Neuronal stem cell (in vitro differentiated cells): Measurements from ENCODE around the gene DENND1C.

Experiments
- DNase-seq: peaks from one replicate; pipeline ENCODE4 v3.0.0-alpha.2; 2013; ENCODE audit warnings: low spot score
- H2AFZ ChIP-seq: one replicate; pipeline ENCODE4 v1.6.1; 2013; ENCODE audit warnings: mild to moderate bottlenecking, low read length, inconsistent platforms
- H2AK5ac ChIP-seq: 2 replicates; pipeline ENCODE4 v1.6.1; 2013; ENCODE audit warnings: low read depth, mild to moderate bottlenecking, inconsistent platforms, low read length, moderate library complexity, mixed read lengths
- H2BK120ac ChIP-seq: 2 replicates; pipeline ENCODE4 v1.6.1; 2013; ENCODE audit warnings: low read depth, mild to moderate bottlenecking, inconsistent platforms, low read length, moderate library complexity, mixed read lengths
- H2BK12ac ChIP-seq: one replicate; pipeline ENCODE4 v1.6.1; 2013; ENCODE audit warnings: low read length, inconsistent platforms
- H2BK15ac ChIP-seq: 2 replicates; pipeline ENCODE4 v1.6.1; 2013; ENCODE audit warnings: mild to moderate bottlenecking, low read length, inconsistent platforms, mixed read lengths
- H2BK5ac ChIP-seq: one replicate; pipeline ENCODE4 v1.6.1; 2013; ENCODE audit warnings: inconsistent platforms, mild to moderate bottlenecking, low read length, moderate library complexity
- H3K14ac ChIP-seq: one replicate; pipeline ENCODE4 v1.6.1; 2013; ENCODE audit warnings: low read length, inconsistent platforms
- H3K18ac ChIP-seq: 2 replicates; pipeline ENCODE4 v1.6.1; 2013; ENCODE audit warnings: low read length, inconsistent platforms
- H3K23ac ChIP-seq: 2 replicates; pipeline ENCODE4 v1.6.1; 2013; ENCODE audit warnings: low read depth, mild to moderate bottlenecking, mixed read lengths, low read length, inconsistent platforms; ENCODE audit not compliant: poor library complexity
- H3K27ac ChIP-seq: replicated peaks from 3 replicates; pipeline ENCODE4 v1.5.1; 2013; ENCODE audit warnings: low read length, inconsistent platforms
- H3K27me3 ChIP-seq, 3 experiments: 2 replicates each; pipeline ENCODE4 v1.6.1; 2013; ENCODE audit warnings: low read length in 3 of 3, mild to moderate bottlenecking in 2 of 3, inconsistent platforms in 1 of 3, low read depth in 1 of 3, mixed read lengths in 1 of 3, moderate library complexity in 1 of 3; ENCODE audit not compliant: control insufficient read depth in 3 of 3, insufficient read depth in 3 of 3
- H3K36me3 ChIP-seq, 2 donors: replicated peaks in 1 of 2; 2 replicates each; pipeline ENCODE4 v1.6.1; 2013; ENCODE audit warnings: low read length in 2 of 2; ENCODE audit not compliant: control insufficient read depth in 2 of 2, insufficient read depth in 2 of 2
- H3K4ac ChIP-seq: 2 replicates; pipeline ENCODE4 v1.6.1; 2013; ENCODE audit warnings: inconsistent platforms, mild to moderate bottlenecking, low read length, moderate library complexity
- H3K4me1 ChIP-seq, 2 donors: 1 replicate in 1 of 2; 2 replicates in 1 of 2; pipeline ENCODE4 v1.6.1; 2013; ENCODE audit warnings: low read length in 2 of 2, low read depth in 1 of 2; ENCODE audit not compliant: control insufficient read depth in 2 of 2, insufficient read depth in 1 of 2
- H3K4me2 ChIP-seq: one replicate; pipeline ENCODE4 v1.6.1; 2013; ENCODE audit warnings: mild to moderate bottlenecking, low read length, inconsistent platforms; ENCODE audit not compliant: insufficient read depth, poor library complexity, severe bottlenecking
- H3K4me3 ChIP-seq, 2 donors: 2 replicates each; pipeline ENCODE4 v1.5.1; 2013; ENCODE audit warnings: low read length in 2 of 2, mild to moderate bottlenecking in 2 of 2, inconsistent platforms in 1 of 2, moderate library complexity in 1 of 2
- H3K79me1 ChIP-seq: one replicate; pipeline ENCODE4 v1.6.1; 2013; ENCODE audit warnings: low read depth, mild to moderate bottlenecking, inconsistent platforms, low read length, moderate library complexity
- H3K9ac ChIP-seq: one replicate; pipeline ENCODE4 v1.6.1; 2013; ENCODE audit warnings: mild to moderate bottlenecking, low read depth, low read length, inconsistent platforms; ENCODE audit not compliant: poor library complexity
- H3K9me3 ChIP-seq, 2 donors: replicated peaks in 1 of 2; 2 replicates each; pipeline versions ENCODE3 to v1.6.1; 2013; ENCODE audit warnings: low read length in 2 of 2, mild to moderate bottlenecking in 2 of 2, inconsistent platforms in 1 of 2, low read depth in 1 of 2, mixed read lengths in 1 of 2, moderate library complexity in 1 of 2; ENCODE audit not compliant: control insufficient read depth in 2 of 2, insufficient read depth in 1 of 2
- H4K8ac ChIP-seq: one replicate; pipeline ENCODE4 v1.6.1; 2013; ENCODE audit warnings: low read depth, mild to moderate bottlenecking, inconsistent platforms, low read length, moderate library complexity
- H4K91ac ChIP-seq: one replicate; pipeline ENCODE4 v1.6.1; 2013; ENCODE audit warnings: low read length, low read depth, mild to moderate bottlenecking, inconsistent platforms; ENCODE audit not compliant: poor library complexity
- WGBS, 2 donors: extraction: QIAGEN DNeasy Blood & Tissue Kit; methylation state at CpG; one replicate each; pipeline ENCODE4 v1.1.7; 2013; ENCODE audit warnings: missing lambda C conversion rate in 2 of 2, mixed read lengths in 1 of 2; ENCODE audit not compliant: insufficient read length in 2 of 2, insufficient replicate concordance in 1 of 2; ENCODE audit errors: extremely low coverage in 2 of 2; 5-methylcytosine and 5-hydroxymethylcytosine counted together

DENND1C gene

GRCh38 chr19:6484230-6484629, 2.6 kb upstream of the DENND1C start:
- WGBS, 2 donors: no CpG with 5 or more reads among the region's 8 CpGs
- no peak overlapping the region for H2AFZ ChIP-seq
- no peak overlapping the region for H3K18ac ChIP-seq
- H3K14ac ChIP-seq: no peak overlapping the region
- H3K23ac ChIP-seq: no peak overlapping the region
- H3K4me3 ChIP-seq: no peak overlapping the region
- H3K27ac ChIP-seq: no peak overlapping the region
- H4K8ac ChIP-seq: no peak overlapping the region
- no peak overlapping the region for H3K9ac ChIP-seq
- no peak overlapping the region for H2BK5ac ChIP-seq
- no peak overlapping the region for H2BK120ac ChIP-seq
- H2BK15ac ChIP-seq: no peak overlapping the region
- H3K4ac ChIP-seq: no peak overlapping the region
- no peaks in the 10 kb centered on the region for H3K9me3 ChIP-seq
- DNase-seq: no peak
- no peaks in the 10 kb centered on the region for H3K36me3 ChIP-seq
- peaks cover 3 to 4% of the 10 kb centered on the region in 2 donors for H3K4me1 ChIP-seq
- peaks cover 0 to 16% (median 0%) of the 10 kb centered on the region in 3 experiments for H3K27me3 ChIP-seq
- no peak overlapping the region for H2AK5ac ChIP-seq
- no peak overlapping the region for H4K91ac ChIP-seq
- no peak overlapping the region for H2BK12ac ChIP-seq
- H3K4me2 ChIP-seq: no peak overlapping the region
- H3K79me1 ChIP-seq: no peaks in the 10 kb centered on the region

- Histone ChIP-seq H3K79me1 (no peaks in the 10 kb centered on the region), H2AK5ac (no peak overlapping the region), H3K9me3 (no peaks in the 10 kb centered on the region), H3K18ac (no peak overlapping the region), H3K36me3 (no peaks in the 10 kb centered on the region), H2BK5ac (no peak overlapping the region), H3K4me3 (no peak overlapping the region), H3K4me1 (peaks cover 1 to 2% of the 10 kb centered on the region in 2 donors), H2BK120ac (no peak overlapping the region), H3K27ac (no peak overlapping the region), H2AFZ (no peak overlapping the region), H3K14ac (no peak overlapping the region), H3K4me2 (no peak overlapping the region), H3K27me3 (peaks cover 0 to 22% (median 0%) of the 10 kb centered on the region in 3 experiments), H4K8ac (no peak overlapping the region), H2BK12ac (no peak overlapping the region), H4K91ac (no peak overlapping the region), H3K4ac (no peak overlapping the region), H3K9ac (no peak overlapping the region), H2BK15ac (no peak overlapping the region), H3K23ac (no peak overlapping the region)
- DNase-seq: no peak
- no CpG with 5 or more reads among the region's 3 CpGs for WGBS, 2 donors
These were observed 1.6 kb upstream of the DENND1C start for GRCh38 chr19:6483235-6483634.

- DNase-seq: no peak
- no peaks in the 10 kb centered on the region for H3K36me3 ChIP-seq
- H3K18ac ChIP-seq: no peak overlapping the region
- H2BK5ac ChIP-seq: no peak overlapping the region
- H2BK120ac ChIP-seq: no peak overlapping the region
- no peak overlapping the region for H2BK12ac ChIP-seq
- no peaks in the 10 kb centered on the region for H3K79me1 ChIP-seq
- no peak overlapping the region for H3K14ac ChIP-seq
- peaks cover 0 to 22% (median under 1%) of the 10 kb centered on the region in 3 experiments for H3K27me3 ChIP-seq
- no peak overlapping the region for H3K4ac ChIP-seq
- H3K4me3 ChIP-seq: no peak overlapping the region
- H3K4me1 ChIP-seq: peaks cover 1 to 2% of the 10 kb centered on the region in 2 donors
- no peak overlapping the region for H3K9ac ChIP-seq
- H3K23ac ChIP-seq: no peak overlapping the region
- no peak overlapping the region for H4K8ac ChIP-seq
- H2AK5ac ChIP-seq: peak overlapping the region; percentile 25
- no peak overlapping the region for H2BK15ac ChIP-seq
- H3K9me3 ChIP-seq: no peaks in the 10 kb centered on the region
- WGBS, 2 donors: no CpG with 5 or more reads among the region's 8 CpGs
- H3K4me2 ChIP-seq: no peak overlapping the region
- H2AFZ ChIP-seq: peak overlapping the region; percentile 76
- H4K91ac ChIP-seq: no peak overlapping the region
- H3K27ac ChIP-seq: no peak overlapping the region
These were observed 728 bp upstream of the DENND1C start for GRCh38 chr19:6482343-6482686.

- Histone ChIP-seq H4K8ac (no peak overlapping the region), H3K14ac (no peak overlapping the region), H3K9ac (no peak overlapping the region), H3K18ac (no peak overlapping the region), H3K36me3 (no peaks in the 10 kb centered on the region), H3K79me1 (no peaks in the 10 kb centered on the region), H3K4me2 (no peak overlapping the region), H3K27me3 (peaks cover 0 to 35% (median 8%) of the 10 kb centered on the region in 3 experiments), H3K4me1 (peaks cover 2 to 6% of the 10 kb centered on the region in 2 donors), H4K91ac (no peak overlapping the region), H3K4me3 (peak overlapping the region in 1 of 2 donors; percentile 46), H2BK120ac (no peak overlapping the region), H2BK5ac (no peak overlapping the region), H2BK12ac (no peak overlapping the region), H3K23ac (no peak overlapping the region), H2AK5ac (no peak overlapping the region), H2AFZ (peak overlapping the region; percentile 76), H3K27ac (no peak overlapping the region), H3K9me3 (peaks cover 0 to 4% of the 10 kb centered on the region in 2 donors), H2BK15ac (no peak overlapping the region), H3K4ac (no peak overlapping the region)
- no peak for DNase-seq
- no CpG with 5 or more reads among the region's 10 CpGs for WGBS, 2 donors
These were observed 655 bp downstream of the DENND1C start for GRCh38 chr19:6480848-6481415.
